ENCODE data around the gene SPINK8. TPM values are rescaled to one million over a fixed set of nuclear protein-coding genes. Genes with fewer than 3 reads are reported as not detected.

SPINK8 gene
- total and polyA plus RNA-seq, 2 of the 8 experiments (the other 6 are each of a cell fraction or from before 2014, with no cell fraction given), result 0.29 TPM; not detected in 1

GRCh38 chr3:48275287-48276027, 58.0 kb downstream of the SPINK8 start (continued):
- TF ChIP-seq EZH2 (IDR thresholded peaks at IDR 0.05; ENCODE audit: low read depth, low read length, severe bottlenecking) (no peak), NRF1 (IDR thresholded peaks at IDR 0.05; ENCODE audit: low read depth, low read length) (no peak), ATF2 (IDR thresholded peaks at IDR 0.05; ENCODE audit: low read length) (no peak), YY1 (IDR thresholded peaks at IDR 0.05; ENCODE audit: low read depth, low read length) (no peak)
